ENCODE data around the gene OR1N1.
"Not testable (repeated sequence)": the region's sequence is repeated elsewhere in the genome, so short reads cannot be mapped to it uniquely, and the experiment has no call there.

OR1N1 gene, protein sequence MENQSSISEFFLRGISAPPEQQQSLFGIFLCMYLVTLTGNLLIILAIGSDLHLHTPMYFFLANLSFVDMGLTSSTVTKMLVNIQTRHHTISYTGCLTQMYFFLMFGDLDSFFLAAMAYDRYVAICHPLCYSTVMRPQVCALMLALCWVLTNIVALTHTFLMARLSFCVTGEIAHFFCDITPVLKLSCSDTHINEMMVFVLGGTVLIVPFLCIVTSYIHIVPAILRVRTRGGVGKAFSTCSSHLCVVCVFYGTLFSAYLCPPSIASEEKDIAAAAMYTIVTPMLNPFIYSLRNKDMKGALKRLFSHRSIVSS

DNA sequence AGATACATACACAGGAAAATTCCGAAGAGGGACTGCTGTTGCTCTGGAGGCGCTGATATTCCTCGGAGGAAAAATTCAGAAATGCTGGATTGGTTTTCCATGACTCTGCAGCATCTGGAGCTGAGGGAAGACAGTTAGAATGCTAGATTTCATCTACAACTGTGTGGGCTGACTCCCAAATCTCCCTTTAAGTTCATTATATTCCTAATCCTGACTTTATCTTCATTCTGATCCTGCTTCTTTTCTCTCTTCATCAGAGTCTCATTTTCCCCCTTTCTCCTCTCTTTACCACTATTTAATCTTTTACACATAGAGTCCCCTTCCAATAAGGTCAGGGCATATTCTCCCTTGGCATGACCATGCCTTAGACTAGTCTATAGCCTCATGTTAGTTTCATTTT lies at the start of gene OR1N1:
TSS of gene OR1N1 (minus strand) at position 101 of the 400 bp plus-strand sequence. CDS start at position 101, 0 bp downstream.
- DNase-seq (ENCODE audit: extremely low spot score, insufficient read length, low read depth) (no peak), FAIRE-seq (no peak)

DNA sequence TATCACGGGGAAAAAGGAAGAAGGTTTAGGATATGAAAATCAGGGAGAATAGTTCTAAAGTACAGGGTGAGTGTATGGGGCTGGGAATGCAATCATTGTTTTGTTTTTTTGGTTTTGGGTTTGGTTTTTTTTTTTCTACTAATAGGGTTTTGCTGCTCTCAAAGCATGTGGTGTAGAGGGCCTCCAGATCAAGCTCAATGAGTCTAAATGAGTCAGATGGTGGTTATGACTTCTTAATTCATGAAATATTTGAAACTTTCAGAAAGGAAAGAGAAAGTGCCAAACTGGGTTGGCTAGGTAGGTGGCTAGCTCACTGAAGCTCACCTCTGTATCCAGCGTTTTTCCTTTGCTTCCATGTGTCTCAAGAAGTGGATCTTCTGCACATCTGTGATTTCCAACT lies 45.4 kb upstream of the OR1N1 start:
- FAIRE-seq (no peak), DNase-seq (ENCODE audit: extremely low spot score, insufficient read length, low read depth) (no peak)

DNA sequence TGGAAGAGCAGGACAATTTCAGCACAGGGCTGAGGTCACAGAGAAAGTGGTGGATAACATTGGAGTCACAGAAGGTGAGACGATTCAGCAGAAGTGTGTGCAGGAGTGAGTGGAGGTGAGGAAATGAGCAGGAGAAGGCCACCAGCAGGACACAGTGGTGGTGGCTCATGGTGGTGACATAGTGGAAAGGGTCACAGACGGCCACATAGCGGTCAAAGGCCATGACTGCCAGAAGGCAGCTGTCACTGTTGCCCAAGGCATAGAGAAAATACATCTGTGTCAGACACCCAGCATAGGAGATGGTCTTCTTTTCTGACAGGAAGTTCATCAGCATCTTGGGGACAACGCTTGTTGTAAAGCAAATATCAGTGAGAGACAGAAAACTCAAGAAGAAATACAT lies 40.8 kb upstream of the OR1N1 start:
- DNase-seq (ENCODE audit: extremely low spot score, insufficient read length, low read depth) (no peak), FAIRE-seq (no peak)

DNA sequence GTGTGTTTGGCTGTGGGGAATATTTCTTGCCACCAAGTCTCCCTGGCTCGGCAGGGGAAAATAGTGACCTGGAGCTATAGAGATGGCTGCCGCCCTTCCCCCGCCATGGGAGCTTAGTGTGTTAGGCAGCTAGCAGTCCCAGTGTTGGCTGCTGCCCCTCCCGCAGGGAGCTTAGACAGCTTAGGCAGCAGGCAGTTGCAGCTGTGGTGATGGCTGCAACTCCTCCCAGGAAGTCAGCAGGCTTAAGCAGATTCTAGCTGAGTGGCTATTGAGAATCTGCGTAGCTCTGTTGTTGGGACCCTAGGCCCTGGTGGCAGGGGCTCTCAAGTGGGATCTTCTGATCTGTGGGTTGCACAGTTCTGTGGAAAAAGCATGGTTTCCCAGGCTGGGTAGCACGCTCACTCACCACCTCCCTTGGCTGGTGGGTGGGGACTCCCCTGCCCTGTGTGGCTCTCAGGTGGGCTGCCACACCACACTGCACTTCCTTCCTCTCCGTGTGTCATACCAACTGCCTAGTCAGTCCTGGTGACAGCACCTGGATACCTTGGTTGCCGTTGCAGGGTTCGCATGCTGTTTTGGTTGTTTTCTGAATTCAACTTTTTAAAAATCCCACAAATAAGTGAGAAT lies 35.2 kb upstream of the OR1N1 start:
- no peak for DNase-seq (ENCODE audit: extremely low spot score, insufficient read length, low read depth)
- FAIRE-seq = no peak

DNA sequence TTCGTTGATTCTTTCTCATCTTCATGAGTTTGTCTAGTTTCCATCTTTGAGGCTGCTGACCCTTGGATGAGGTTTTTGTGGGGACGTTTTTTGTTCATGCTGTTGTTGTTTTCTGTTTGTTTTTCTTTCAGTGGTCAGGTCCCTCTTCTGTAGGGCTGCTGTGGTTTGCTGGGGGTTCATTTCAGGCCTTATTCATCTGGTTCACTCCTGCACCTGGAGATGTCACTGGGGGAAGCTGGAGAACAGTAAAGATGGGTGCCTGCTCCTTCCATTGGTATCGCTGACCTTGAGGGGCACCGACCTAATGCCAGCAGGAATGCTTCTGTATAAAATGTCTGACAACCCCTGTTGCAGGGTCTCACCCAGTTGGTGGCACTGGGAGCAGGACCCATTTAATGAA lies 34.4 kb upstream of the OR1N1 start:
- FAIRE-seq (no peak), DNase-seq (ENCODE audit: extremely low spot score, insufficient read length, low read depth) (no peak)

DNA sequence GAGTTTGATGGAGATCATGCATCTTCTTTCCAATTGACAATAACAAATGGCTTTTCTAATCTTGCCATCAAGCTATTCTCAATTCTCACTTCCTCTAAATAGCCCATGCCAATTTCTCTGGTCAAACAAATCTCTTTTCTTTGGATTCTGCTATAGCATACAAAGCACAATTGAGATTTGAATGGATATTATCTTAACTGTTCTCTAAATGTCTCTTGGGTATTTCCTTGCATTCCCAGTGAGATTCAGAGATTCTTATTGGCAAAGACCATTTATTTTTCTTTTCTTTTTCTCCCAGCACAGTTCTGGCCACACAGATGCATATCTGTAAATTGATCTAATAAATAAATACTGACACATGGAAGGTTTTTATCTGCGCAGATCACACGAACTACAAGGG lies 25.7 kb upstream of the OR1N1 start, which contains the start of gene OR1N2:
TSS of gene OR1N2 (plus strand) at position 301 of the 400 bp plus-strand sequence. CDS start 100 bp downstream, outside the sequence.
- DNase-seq (ENCODE audit: extremely low spot score, insufficient read length, low read depth) (no peak), FAIRE-seq (no peak)

DNA sequence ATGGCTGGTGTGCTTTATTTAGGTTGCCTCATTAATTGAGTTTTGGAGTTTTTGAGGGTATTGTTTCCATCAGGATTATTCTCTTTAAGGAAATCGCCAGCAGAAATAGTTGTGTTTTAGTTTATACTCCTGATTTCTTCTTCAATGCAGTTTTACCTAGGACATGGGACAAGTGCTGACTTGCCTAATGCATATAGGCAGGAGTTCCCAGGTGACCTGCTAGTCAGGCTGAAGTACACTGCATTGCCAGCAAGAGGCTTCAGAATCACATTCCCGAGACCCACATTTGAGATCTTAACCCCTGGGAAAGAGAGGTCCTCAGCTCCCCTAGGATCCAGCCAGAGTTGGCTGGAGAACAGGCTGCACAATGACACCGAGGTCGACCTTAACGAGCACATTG lies 24.3 kb upstream of the OR1N1 start:
- no peak for DNase-seq (ENCODE audit: extremely low spot score, insufficient read length, low read depth)
- no peak for FAIRE-seq

DNA sequence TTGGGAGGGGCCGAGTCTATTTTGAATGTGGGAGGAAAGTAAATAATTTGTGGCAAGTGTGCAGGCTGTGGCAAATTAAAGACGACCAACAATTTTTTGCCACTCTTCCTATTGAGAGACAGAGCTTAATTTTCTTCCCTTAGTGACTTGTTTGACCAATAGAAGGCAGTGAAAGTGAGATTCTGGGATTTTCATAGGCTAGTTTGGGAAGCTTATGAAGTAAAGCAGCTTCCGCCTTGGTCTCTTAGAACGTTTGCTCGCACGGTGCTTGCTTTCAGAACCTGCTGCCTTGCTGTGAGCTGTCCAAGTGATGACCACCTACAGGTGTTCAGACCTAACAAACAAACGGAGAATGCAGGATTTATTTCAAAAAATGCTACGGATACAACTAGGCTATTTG lies 19.1 kb upstream of the OR1N1 start:
- FAIRE-seq = no peak
- DNase-seq (ENCODE audit: extremely low spot score, insufficient read length, low read depth) = no peak

DNA sequence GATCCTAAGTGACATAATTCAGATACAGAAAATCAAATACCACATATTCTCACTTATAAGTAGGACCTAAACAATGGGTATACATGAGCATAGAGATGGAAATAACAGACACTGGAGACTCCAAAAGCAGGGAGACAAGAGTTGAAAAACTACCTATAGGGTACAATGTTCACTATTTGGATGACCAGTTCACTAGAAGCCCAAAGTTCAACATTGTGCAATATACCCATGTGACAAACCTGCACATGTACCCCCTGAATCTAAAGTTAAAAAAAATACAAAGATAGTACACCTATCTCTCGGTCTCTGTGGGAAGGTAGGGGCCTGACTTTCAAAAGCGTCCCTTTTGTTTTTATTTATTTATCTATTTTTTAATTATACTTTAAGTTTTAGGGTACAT lies 11.7 kb upstream of the OR1N1 start:
- FAIRE-seq = no peak
- no peak for DNase-seq (ENCODE audit: extremely low spot score, insufficient read length, low read depth)

DNA sequence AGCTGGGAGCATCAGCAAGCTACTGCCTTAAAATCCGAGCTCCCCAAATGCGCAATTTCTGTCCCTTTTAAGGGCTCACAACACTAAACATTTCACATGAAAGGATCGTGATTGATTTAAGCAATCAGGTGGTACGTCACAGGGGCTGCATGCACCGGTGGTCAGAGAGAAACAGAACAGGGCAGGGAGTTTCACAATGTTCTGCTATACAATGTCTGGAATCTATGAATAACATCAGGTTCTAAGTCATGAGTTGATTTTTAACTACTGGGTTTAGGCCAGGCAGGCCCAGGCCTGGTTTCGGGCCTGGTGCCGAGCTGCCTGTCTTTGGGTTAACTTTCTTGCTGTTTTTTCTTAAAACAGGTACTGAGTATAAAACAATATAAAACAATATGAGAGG lies 10.0 kb upstream of the OR1N1 start:
- not testable (repeated sequence) for FAIRE-seq; DNase-seq (ENCODE audit: extremely low spot score, insufficient read length, low read depth)

DNA sequence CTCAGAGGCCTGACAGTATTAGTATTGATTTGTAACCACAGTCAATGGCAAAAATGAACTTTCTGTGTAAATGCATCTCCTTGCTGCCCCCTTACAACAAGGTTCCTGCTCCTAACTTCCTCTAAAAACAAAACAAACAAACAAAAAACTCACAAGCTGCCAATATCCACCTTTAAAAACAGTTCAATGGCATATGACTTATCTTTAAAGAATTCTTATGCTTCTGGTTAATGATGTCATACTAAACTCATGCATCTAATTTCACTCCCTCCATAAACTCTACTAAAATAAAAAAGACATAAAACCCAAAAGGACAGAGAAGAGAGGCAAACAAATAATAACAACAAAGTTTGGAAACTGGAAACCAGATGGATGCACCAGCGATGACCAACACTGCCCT lies 9.0 kb upstream of the OR1N1 start:
- DNase-seq (ENCODE audit: extremely low spot score, insufficient read length, low read depth) (no peak), FAIRE-seq (no peak)

DNA sequence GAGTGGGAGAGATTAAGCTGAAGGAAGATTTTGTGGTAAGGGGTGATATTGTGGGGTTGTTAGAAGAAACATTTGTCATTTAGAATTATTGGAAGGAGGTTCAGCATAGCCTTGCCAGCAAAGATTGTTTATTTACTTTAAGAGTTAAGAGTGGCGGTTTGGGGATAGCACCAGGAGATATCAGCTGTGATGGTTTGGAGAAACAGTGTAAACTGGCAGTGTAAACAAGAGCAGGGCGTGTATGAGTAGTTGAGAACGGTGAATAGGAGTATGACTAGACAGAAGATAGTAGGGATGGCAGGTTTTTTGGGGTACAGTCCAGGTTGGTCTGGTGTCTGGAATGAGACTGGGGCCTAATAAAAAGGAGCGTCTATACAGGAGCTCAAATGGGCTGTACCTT lies 4.1 kb upstream of the OR1N1 start:
- FAIRE-seq; DNase-seq (ENCODE audit: extremely low spot score, insufficient read length, low read depth): not testable (repeated sequence)

DNA sequence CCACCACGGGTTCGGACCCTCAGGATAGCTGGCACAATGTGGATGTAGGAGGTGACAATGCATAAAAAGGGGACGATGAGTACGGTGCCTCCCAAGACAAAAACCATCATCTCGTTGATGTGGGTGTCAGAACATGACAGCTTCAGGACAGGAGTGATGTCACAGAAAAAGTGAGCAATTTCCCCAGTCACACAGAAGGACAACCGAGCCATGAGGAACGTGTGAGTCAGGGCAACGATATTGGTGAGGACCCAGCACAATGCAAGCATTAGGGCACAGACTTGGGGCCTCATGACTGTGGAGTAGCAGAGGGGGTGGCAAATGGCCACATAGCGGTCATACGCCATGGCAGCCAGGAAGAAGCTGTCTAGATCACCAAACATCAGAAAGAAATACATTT lies 491 bp downstream of the OR1N1 start:
- no peak for FAIRE-seq
- no peak for DNase-seq (ENCODE audit: extremely low spot score, insufficient read length, low read depth)

DNA sequence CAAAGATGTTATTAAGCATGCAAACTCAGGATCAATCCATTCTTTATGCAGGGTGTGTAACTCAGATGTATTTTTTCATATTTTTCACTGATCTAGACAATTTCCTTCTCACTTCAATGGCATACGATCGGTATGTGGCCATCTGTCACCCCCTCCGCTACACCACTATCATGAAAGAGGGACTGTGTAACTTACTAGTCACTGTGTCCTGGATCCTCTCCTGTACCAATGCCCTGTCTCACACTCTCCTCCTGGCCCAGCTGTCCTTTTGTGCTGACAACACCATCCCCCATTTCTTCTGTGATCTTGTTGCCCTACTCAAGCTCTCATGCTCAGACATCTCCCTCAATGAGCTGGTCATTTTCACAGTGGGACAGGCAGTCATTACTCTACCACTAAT lies 7.7 kb downstream of the OR1N1 start:
- FAIRE-seq (no peak), DNase-seq (ENCODE audit: extremely low spot score, insufficient read length, low read depth) (no peak)

DNA sequence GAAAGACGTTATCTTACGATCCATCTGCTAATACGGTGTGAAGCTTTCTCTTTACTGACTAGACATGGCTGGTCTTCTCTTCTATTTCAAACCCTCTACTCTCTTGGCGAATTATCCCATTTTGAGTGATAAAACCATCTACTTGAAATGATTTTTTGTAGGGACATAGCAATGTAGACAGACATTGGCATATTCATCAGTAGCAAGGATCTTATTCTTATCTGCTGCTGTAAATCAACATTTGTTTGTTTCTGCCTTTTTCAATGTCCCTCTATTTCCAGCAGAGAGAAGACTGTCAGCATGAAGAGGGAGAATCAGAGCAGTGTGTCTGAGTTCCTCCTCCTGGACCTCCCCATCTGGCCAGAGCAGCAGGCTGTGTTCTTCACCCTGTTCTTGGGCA lies 8.3 kb downstream of the OR1N1 start, which contains the start of gene OR1J4:
TSS of gene OR1J4 (plus strand) at position 301 of the 400 bp plus-strand sequence. CDS start at position 301, 0 bp downstream.
- DNase-seq (ENCODE audit: extremely low spot score, insufficient read length, low read depth) (no peak), FAIRE-seq (no peak)

DNA sequence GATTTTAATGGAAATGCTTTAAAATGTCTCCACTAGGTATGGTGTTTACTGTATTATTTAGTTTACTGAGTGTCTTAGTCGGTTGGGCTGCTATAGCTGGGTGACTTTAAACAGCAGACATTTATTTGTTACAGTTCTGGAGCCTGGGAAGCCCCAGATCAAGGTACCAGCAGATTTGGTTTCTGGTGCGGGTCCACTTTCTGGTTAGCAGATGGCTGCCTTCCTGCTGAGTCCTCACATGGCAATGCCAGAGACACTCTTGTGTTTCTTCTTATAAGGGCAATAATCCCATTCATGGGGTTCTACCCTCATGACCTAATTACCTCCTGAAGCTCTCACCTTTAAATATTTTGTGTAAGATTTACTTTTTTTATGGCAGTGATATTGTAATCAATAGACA lies 8.9 kb downstream of the OR1N1 start:
- DNase-seq (ENCODE audit: extremely low spot score, insufficient read length, low read depth) (no peak), FAIRE-seq (no peak)

DNA sequence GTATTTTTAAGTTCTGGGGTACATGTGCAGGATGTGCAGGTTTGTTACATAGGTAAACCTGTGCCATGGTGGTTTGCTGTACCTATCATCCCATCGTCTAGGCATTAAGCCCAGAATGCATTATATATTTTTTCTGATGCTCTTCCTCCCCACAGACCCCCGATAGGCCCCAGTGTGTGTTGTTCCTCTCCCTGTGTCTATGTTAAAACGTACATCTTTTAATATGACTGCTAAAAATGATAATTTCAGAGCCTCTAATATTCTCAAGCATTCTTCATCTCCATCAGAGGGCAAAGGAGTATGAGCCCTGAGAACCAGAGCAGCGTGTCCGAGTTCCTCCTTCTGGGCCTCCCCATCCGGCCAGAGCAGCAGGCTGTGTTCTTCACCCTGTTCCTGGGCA lies 16.6 kb downstream of the OR1N1 start, which contains the start of gene OR1J2:
TSS of gene OR1J2 (plus strand) at position 301 of the 400 bp plus-strand sequence. CDS start at position 301, 0 bp downstream.
- no peak for DNase-seq (ENCODE audit: extremely low spot score, insufficient read length, low read depth)
- no peak for FAIRE-seq

DNA sequence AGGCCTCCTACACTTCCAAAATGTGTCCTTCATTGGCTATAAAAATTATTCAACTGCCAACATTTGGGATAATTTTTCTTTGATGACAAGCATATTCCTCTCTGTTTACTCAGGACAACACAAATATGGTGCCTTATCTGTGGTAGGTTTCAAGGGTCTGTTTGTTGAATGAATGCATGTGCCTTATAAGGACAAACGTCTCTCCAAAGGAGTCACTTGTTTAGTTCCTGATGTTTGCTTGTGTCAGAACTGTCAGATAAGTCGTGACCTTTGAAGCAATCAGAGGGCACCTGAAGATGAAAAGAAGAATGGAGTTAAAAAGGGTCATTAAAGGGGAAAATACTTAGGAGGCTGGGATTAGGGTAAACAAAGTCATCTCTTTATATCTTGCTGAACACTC lies 20.1 kb downstream of the OR1N1 start:
- no peak for DNase-seq (ENCODE audit: extremely low spot score, insufficient read length, low read depth)
- FAIRE-seq = no peak

DNA sequence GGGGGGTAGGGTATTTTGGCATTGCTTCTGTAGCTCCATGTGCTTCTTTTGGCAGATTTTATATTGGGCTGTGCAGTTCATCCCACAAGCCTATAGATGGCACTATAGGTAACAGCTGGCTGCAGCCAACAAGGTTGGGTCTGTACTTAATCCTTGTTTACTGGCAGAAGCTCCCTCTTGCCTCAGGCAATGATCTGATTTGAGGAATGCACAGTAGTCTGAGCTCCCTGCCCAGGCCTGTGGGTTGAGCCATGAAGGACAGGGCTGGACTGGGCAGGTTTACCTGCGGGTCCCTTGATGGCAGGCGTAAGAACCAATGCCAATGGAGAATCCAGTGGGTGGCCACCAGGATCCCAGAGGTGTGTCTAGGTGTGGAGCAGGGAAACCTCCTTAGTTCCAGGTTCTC lies 28.2 kb downstream of the OR1N1 start:
- FAIRE-seq (peak; percentile 60), DNase-seq (ENCODE audit: extremely low spot score, insufficient read length, low read depth) (peak; percentile 3)

DNA sequence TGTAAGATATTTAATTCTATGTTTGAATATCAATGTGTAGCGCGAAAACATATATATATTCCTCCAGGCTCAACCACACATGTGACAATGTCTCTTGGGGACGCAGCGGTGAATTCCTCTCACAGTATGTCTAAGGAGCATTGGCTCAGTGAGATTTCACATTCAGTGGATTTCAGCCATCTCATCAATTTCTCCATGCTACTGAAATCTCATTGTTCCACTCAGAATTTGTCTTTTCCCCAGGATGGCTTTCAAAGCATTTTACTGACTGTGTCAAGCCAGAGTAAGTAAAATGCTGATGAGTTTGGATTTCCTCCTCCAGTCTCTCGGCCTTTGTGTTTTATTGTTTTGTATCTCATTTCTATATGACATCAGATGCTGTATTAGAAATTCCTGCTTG lies 48.0 kb downstream of the OR1N1 start:
- DNase-seq (ENCODE audit: extremely low spot score, insufficient read length, low read depth) (no peak), FAIRE-seq (no peak)

DNA sequence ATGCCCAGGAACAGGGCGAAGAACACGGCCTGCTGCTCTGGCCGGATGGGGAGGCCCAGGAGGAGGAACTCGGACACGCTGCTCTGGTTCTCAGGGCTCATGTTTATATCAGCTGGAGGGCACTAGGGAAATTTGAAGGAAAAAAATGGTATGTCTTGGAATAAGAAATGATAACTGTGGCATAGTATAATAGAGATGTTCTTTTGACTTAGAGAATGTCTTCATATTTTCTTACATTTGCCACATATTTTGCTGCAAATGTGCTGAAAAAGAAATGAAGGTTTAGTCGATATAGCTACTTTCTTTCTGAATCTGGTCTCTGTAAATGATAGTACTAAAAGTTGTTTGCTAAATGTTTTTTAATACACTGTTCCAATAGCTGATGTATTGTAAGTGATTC lies 49.3 kb downstream of the OR1N1 start, which contains the start of gene OR1J1:
TSS of gene OR1J1 (minus strand) at position 101 of the 400 bp plus-strand sequence. CDS start at position 101, 0 bp downstream.
- FAIRE-seq = no peak
- DNase-seq (ENCODE audit: extremely low spot score, insufficient read length, low read depth) = no peak

All from GM18507 (cell line).